GM12801 (cell line): ENCODE results near the gene CTSZ.

Experiments used
- TF ChIP-seq, protein P1 (sequence below): IDR thresholded peaks from one replicate; pipeline ENCODE4 v1.5.1; 2011; ENCODE audit warnings: control low read depth; ENCODE audit not compliant: insufficient read length; ENCODE audit errors: extremely low read depth

CTSZ gene

DNA sequence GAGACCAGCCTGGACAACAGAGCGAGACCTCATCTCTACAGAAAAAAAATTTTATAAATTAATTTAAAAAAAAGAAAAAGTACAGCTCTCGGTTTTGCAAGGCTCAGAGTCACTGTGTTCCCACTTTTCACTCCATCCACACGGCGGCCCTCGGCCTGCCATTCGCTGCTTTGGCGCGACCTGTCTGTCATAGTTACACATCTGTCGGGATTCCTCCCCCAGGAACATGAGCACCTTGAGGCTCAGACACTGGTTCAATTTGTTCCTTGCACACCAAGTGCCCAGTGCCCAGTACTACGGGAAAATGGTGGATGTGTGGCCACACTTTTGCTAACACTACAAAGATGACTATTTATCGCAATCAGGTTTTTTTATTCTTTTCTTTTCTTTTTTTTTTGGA is 8.4 kb downstream of the CTSZ start:
- TF ChIP-seq, protein P1, sequence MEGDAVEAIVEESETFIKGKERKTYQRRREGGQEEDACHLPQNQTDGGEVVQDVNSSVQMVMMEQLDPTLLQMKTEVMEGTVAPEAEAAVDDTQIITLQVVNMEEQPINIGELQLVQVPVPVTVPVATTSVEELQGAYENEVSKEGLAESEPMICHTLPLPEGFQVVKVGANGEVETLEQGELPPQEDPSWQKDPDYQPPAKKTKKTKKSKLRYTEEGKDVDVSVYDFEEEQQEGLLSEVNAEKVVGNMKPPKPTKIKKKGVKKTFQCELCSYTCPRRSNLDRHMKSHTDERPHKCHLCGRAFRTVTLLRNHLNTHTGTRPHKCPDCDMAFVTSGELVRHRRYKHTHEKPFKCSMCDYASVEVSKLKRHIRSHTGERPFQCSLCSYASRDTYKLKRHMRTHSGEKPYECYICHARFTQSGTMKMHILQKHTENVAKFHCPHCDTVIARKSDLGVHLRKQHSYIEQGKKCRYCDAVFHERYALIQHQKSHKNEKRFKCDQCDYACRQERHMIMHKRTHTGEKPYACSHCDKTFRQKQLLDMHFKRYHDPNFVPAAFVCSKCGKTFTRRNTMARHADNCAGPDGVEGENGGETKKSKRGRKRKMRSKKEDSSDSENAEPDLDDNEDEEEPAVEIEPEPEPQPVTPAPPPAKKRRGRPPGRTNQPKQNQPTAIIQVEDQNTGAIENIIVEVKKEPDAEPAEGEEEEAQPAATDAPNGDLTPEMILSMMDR: no peak

- TF ChIP-seq, protein P1: no peak
These were observed 9.8 kb downstream of the CTSZ start for GRCh38 chr20:58997141-58997770.

DNA sequence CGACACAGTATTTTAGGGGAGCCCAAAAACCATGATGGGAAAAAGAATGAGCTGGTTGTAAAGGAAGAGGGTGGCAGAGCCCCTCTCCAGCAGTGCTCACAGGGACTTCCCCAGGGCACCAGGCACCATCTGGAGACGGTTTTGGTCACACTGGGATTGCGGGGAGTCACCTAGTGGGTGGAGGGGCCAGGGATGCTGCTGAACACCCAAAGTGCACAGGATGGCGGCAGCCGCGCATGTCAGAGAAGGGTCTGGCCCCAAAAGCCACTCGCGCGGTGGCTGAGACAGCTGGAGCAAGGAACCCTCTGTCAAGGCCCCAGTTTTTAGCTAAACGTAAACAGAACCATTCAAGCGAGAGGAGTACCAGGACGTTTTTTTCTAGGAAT is 10.8 kb downstream of the CTSZ start:
- TF ChIP-seq, protein P1: no peak

GRCh38 chr20:58995461-58996225 is 11.4 kb downstream of the CTSZ start:
- TF ChIP-seq, protein P1: no peak

DNA sequence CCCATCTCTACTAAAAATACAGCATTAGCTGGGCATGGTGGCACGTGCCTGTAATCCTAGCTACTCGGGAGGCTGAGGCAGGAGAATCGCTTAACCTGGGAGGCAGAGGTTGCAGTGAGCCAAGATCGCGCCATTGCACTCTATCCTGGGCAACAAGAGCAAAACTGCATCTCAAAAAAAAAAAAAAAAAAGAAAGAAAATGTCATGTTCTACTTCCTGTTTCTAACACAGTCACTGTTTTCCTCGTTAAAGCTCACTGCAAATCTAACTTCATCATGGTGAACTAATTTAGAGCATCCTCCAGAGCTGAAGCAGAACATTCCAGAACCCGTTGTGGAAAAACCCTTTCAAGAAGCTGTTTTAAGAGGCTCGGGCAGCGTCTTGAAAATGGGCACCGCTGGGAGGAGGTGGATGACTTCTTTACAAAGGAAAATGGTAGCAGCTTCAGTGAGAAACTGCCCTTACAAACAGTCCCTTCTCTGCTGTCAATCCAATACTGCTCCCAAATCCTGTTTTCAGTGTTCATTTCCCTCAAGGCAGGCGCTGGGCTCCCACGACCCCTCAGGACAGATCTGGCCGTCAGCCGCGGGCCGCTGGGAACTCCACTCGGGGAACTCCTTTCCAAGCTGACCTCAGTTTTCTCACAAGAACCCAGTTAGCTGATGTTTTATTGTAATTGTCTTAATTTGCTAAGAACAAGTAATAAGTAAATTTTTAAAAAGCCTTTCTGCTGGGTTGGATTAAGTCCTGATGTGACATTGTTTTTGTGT is 12.5 kb downstream of the CTSZ start:
- TF ChIP-seq, protein P1: no peak

- TF ChIP-seq, protein P1: no peak
These were observed 13.5 kb downstream of the CTSZ start for GRCh38 chr20:58993332-58994248.
